ENCODE data around the gene ASCL4.

Gene ASCL4

GRCh38 chr12:107778383-107779025 is 4.0 kb downstream of the ASCL4 start:
- DNase-seq (ENCODE audit: low spot score) = peak; percentile 64

- DNase-seq (ENCODE audit: low spot score) = no peak
Measured at GRCh38 chr12:107779077-107779831, 4.8 kb downstream of the ASCL4 start.

- no peak for DNase-seq (ENCODE audit: low spot score)
Measured at GRCh38 chr12:107780298-107780697, 5.8 kb downstream of the ASCL4 start.

GRCh38 chr12:107782067-107782466 is 7.6 kb downstream of the ASCL4 start:
- no peak for DNase-seq (ENCODE audit: low spot score)

- DNase-seq (ENCODE audit: low spot score) = no peak
Measured at GRCh38 chr12:107783406-107784376, 9.2 kb downstream of the ASCL4 start.

- no peak for DNase-seq (ENCODE audit: low spot score)
Measured at GRCh38 chr12:107788281-107788680, 13.8 kb downstream of the ASCL4 start.

GRCh38 chr12:107788690-107789458 is 14.4 kb downstream of the ASCL4 start:
- DNase-seq (ENCODE audit: low spot score) = no peak

GRCh38 chr12:107791465-107792089 is 17.1 kb downstream of the ASCL4 start:
- no peak for DNase-seq (ENCODE audit: low spot score)

GRCh38 chr12:107794451-107794850 is 19.9 kb downstream of the ASCL4 start:
- DNase-seq (ENCODE audit: low spot score) = no peak

GRCh38 chr12:107798580-107798979 is 24.1 kb downstream of the ASCL4 start:
- DNase-seq (ENCODE audit: low spot score) = no peak

GRCh38 chr12:107801150-107801549 is 26.6 kb downstream of the ASCL4 start:
- DNase-seq (ENCODE audit: low spot score) = no peak

GRCh38 chr12:107803092-107803491 is 28.6 kb downstream of the ASCL4 start:
- no peak for DNase-seq (ENCODE audit: low spot score)

- DNase-seq (ENCODE audit: low spot score) = no peak
Measured at GRCh38 chr12:107805488-107806180, 31.1 kb downstream of the ASCL4 start.

- DNase-seq (ENCODE audit: low spot score) = no peak
Measured at GRCh38 chr12:107807471-107808150, 33.1 kb downstream of the ASCL4 start.

- DNase-seq (ENCODE audit: low spot score) = no peak
Measured at GRCh38 chr12:107817250-107817649, 42.7 kb downstream of the ASCL4 start.

- DNase-seq (ENCODE audit: low spot score) = no peak
Measured at GRCh38 chr12:107818984-107819383, 44.5 kb downstream of the ASCL4 start.

- no peak for DNase-seq (ENCODE audit: low spot score)
Measured at GRCh38 chr12:107822356-107822755, 47.9 kb downstream of the ASCL4 start.

Data from SW480 (cell line).